Activated CD4-positive, alpha-beta T cell treated with anti-CD3 and anti-CD28 coated beads, Interleukin-2, amount 50 U/mL, for 16 hours (primary cell): ENCODE results near the gene HTR2B.
"Not testable (repeated sequence)": the region's sequence is repeated elsewhere in the genome, so short reads cannot be mapped to it uniquely, and the experiment has no call there.

Experiments used
- DNase-seq: peaks from one replicate; pipeline ENCODE4 v3.0.0-alpha.2; 2020

HTR2B gene

DNA sequence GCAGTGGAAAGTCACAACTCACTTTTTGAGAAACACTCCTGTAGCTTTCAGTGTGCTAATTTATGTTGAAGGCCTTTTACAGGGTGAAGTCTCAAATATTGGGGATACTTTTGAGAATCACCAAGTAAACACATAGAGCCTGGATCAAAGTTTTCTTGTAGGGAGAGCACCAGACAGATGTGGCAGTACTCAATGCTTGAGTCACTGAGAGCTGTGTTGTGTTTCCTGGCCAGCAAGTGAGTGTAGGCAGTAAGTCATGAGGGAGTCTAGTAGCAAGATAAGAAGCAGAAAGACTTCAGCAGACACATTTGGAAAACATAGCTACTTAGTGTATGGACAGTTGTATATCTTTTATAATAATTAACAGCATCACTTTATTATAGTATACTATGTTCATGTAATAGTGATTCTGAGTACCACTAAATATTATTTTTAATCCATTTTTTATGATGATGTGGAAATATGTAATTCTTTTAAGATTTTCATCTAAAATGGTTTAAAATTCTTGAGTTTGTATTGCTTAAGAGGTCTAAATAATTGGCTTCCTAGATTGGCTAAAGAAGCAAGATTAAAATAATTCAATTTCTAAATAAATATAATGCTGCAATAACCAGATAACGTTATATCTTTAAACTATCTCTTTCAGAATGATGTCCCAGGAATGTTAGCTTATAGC is 55.3 kb downstream of the HTR2B start:
- DNase-seq: no peak

DNA sequence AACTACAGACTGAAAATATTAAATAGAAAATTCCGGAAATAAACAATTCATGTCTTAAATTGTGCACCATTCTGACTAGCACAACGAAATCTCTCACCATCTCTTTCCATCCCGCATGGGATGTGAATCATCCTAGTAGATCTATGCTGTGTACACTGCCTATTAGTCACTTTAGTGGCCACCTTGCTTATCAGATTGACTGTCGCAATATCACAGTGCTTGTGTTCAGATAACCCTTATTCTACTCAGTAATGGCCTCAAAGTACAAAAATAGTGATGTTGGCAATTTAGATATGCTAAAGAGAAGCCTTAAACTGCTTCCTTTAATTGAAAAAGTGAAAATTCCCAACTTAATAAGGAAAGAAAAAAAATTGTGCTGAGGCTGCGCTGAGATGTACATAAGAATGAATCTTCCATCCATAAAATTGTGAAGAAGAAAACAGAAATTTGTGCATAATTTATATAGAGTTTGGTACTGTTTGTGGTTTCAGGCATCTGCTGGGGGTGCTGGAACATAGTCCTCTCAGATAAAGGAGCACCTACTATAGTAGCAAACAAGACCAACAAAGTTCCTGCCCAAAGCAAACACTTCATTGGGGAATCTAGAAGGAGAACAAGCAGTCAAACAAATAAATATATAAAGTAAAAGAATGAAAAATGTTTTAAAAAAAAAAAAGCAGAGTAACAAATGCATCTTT is 56.2 kb downstream of the HTR2B start:
- peak; percentile 85 for DNase-seq

DNA sequence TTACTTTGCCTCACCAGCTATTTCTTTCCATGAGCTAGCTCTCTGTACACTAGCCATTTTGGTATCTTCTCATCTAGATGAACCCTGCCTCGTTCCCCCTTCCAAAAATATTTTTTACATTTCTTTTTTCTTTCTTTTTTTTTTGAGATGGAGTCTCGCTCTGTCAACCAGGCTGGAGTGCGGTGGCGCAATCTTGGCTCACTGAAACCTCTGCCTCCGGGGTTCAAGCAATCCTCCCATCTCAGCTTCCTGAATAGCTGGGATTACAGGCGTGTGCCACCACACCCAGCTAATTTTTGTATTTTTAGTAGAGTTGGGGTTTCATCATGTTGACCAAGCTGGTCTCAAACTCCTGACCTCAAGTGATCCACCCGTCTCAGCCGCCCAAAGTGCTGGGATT is 57.3 kb downstream of the HTR2B start:
- DNase-seq: not testable (repeated sequence)

DNA sequence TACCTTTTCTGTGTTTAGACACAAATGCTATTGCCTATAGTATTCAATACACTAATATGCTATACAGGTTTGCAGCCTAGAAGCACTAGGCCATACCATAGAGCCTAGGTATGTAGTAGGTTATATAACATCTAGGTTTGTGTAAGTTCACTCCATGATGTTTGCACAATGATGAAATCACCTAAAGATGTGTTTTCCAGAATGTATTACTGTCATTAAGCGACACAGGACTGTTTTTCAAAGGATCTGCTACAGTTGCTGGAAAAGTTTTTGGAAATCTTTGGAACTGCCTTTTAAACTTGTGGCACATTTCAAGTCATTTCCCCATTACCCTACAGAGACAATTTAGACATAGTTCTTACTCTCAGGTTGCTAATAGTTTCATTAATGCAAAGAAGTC is 58.9 kb downstream of the HTR2B start:
- DNase-seq: no peak

DNA sequence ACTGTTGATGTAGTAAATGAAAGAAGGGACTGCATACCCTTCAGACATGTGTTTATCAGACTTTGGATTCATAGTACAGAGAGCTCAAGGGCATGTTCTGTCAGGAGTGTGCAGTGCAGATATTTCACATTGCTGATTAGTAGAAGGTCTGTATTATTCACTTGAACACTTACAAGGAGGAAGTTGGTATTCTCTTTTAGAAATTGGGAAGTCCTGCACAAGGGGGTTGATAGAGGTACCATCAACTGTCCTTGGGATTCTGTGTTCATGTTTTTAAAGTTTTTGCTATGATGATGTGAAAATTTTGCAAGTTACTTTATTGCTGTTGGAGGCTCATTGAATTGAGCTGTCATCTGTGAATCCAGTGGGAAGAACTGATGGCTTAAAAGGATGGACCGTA is 61.5 kb downstream of the HTR2B start:
- no peak for DNase-seq

DNA sequence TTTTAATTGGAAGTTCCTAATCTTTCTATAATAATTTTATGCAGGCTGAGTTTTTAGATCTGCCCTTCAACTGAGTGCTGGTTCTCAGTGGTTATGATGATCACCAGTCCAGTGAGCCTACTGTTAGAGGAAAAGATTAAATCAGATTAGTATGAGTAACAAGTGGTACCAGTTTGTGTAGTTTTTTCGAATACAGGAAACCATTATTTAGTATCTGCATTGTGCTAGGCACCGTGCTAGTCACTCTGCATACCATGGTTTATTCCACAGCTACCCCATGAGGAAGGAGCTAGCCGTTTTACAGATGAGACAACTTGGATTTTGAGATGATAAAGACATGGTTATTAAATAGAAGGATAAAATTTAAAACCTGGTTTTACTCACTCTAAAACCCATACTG is 62.1 kb downstream of the HTR2B start:
- DNase-seq: peak; percentile 32

DNA sequence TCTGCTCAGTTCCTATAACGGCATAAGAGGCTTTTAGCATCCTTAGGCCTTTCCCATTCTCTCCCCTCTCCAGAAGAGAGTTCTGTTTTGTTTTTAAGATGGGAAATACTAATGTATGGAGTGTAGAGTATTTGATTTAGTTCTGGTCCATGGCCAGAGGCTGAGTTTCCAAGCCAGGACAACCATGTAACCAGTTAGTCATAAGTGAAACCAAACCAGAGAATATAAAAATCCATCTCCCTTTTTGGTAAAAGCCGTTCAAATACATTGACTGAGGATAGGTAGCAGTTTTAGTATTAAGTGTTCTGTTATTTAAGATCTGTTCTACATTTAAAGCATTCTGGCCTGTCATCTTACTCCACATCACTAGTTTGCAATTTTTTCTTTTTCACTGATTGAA is 65.1 kb downstream of the HTR2B start:
- DNase-seq: no peak

DNA sequence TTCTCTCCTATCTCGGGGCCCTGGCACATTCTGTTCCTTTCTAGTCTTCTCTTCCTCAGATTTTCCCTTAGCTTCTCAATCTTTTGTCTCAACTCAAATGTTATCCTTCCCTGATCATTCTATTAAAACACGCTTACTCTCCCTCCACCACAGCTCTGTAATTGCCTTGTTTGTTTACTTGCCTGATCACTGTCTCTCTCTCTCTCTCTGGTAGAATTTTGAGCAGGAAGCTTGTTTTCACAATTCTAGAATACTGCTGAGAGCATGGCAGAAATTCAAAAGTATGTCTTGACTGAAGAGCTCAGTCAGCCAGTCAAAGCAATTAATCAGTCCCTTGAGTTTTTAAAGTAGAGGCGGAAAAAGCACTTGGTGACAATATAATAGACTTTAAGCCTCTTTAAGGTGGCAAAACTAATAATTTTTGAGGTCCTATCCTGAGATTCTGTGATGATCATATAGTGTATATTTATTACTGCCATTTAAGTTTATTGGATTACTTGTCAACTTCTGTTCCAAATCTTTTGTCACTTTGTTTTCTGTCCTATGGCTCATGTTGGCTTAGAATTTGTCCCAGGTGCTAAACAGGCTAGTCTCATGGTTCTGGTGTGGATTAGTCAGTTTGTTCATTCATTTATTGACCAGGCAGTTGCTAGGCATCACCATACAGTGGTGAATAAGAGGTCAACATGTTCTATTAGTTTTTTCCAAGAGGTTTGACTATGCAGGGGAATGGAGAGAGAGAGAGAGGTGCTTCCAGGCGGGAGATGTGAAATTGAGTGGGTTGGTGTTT is 65.9 kb downstream of the HTR2B start:
- no peak for DNase-seq
